ENCODE data around the gene GRIA4.

- no peak for TF ChIP-seq EZH2phosphoT487 (conservative IDR thresholded peaks at IDR 0.05; ENCODE audit: low read length)
- TF ChIP-seq CTCF (IDR thresholded peaks at IDR 0.05; ENCODE audit: insufficient read depth, low read length, poor library complexity, severe bottlenecking): no peak
Observed at GRCh38 chr11:105622016-105622415, 12.1 kb downstream of the GRIA4 start.
